Naive thymus-derived CD4-positive, alpha-beta T cell (primary cell): ENCODE results near the gene SLC30A5. TPM values are rescaled to one million over a fixed set of nuclear protein-coding genes. Genes with fewer than 3 reads are reported as not detected.

ENCODE experiments used
- ATAC-seq: fragments of 150-1000 bp; cut with Tn5 transposase; 2 replicates; pipeline ENCODE4 v1.10.0; 2021; ENCODE audit warnings: mild to moderate bottlenecking, moderate library complexity
- CTCF ChIA-PET: fragments of 350-600 bp; sonication (Branson Sonifier 250); formaldehyde crosslinking; loops from one replicate; lab custom pipeline; 2021; ENCODE audit warnings: antibody characterized with exemption; lab: Charles Lee
- POLR2A ChIA-PET: fragments of 350-600 bp; sonication (Branson Sonifier 250); formaldehyde crosslinking; loops from one replicate; lab custom pipeline; 2021; ENCODE audit warnings: antibody characterized with exemption, inconsistent platforms; lab: Charles Lee
- DNase-seq, 9 donors: peaks; one replicate each; pipeline versions ENCODE4 v3.0.0 to v3.0.0-alpha.2; 2020 to 2022; ENCODE audit warnings: mixed read lengths in 1 of 9
- H3K27ac ChIP-seq: one replicate; pipeline ENCODE4 v1.7.0; 2013; ENCODE audit warnings: mild to moderate bottlenecking, low read depth, low read length, moderate library complexity
- H3K27me3 ChIP-seq, 2 donors: one replicate each; pipeline ENCODE4 v1.7.0; 2013; ENCODE audit warnings: low read length in 2 of 2, mild to moderate bottlenecking in 2 of 2, moderate library complexity in 2 of 2; ENCODE audit not compliant: control insufficient read depth in 2 of 2, insufficient read depth in 2 of 2
- H3K36me3 ChIP-seq, 3 experiments: 1 replicate in 2 of 3; 2 replicates in 1 of 3; pipeline ENCODE4 v1.7.0; 2013; ENCODE audit warnings: low read length in 3 of 3, mild to moderate bottlenecking in 3 of 3, moderate library complexity in 1 of 3; ENCODE audit not compliant: insufficient read depth in 3 of 3, control insufficient read depth in 2 of 3
- H3K4me1 ChIP-seq, 2 donors: one replicate each; pipeline ENCODE4 v1.7.0; 2013; ENCODE audit warnings: low read length in 2 of 2, mild to moderate bottlenecking in 2 of 2, moderate library complexity in 1 of 2; ENCODE audit not compliant: control insufficient read depth in 2 of 2, insufficient read depth in 2 of 2
- H3K4me3 ChIP-seq: 2 replicates; pipeline ENCODE4 v1.7.0; 2013; ENCODE audit warnings: mild to moderate bottlenecking, low read length
- H3K9me3 ChIP-seq, 3 experiments: 1 replicate in 2 of 3; 2 replicates in 1 of 3; pipeline ENCODE4 v1.7.0; 2013; ENCODE audit warnings: low read length in 3 of 3; ENCODE audit not compliant: control insufficient read depth in 2 of 3
- H3K27ac Mint-ChIP-seq, 9 donors: one replicate each; pipeline ENCODE4 v1.8.0; 2020 to 2022; ENCODE audit warnings: mixed read lengths in 9 of 9, mild to moderate bottlenecking in 8 of 9, moderate library complexity in 5 of 9, inconsistent platforms in 2 of 9
- H3K27me3 Mint-ChIP-seq, 5 donors: one replicate each; pipeline ENCODE4 v1.8.0; 2021 to 2022; ENCODE audit warnings: mixed read lengths in 5 of 5, mild to moderate bottlenecking in 1 of 5
- H3K36me3 Mint-ChIP-seq, 5 donors: one replicate each; pipeline ENCODE4 v1.8.0; 2020 to 2022; ENCODE audit warnings: mixed read lengths in 5 of 5, mild to moderate bottlenecking in 3 of 5, inconsistent platforms in 1 of 5
- H3K4me1 Mint-ChIP-seq, 7 donors: one replicate each; pipeline ENCODE4 v1.8.0; 2020 to 2022; ENCODE audit warnings: mixed read lengths in 7 of 7, mild to moderate bottlenecking in 3 of 7, inconsistent platforms in 1 of 7
- H3K4me3 Mint-ChIP-seq, 10 donors: one replicate each; pipeline ENCODE4 v1.8.0; 2020 to 2022; ENCODE audit warnings: mild to moderate bottlenecking in 10 of 10, mixed read lengths in 10 of 10, moderate library complexity in 6 of 10, inconsistent platforms in 2 of 10
- H3K9me3 Mint-ChIP-seq, 11 donors: one replicate each; pipeline ENCODE4 v1.8.0; 2020 to 2022; ENCODE audit warnings: mixed read lengths in 11 of 11, mild to moderate bottlenecking in 4 of 11, inconsistent platforms in 1 of 11, moderate library complexity in 1 of 11
- intact Hi-C, 2 donors: fragments of 100-400 bp; cut with micrococcal nuclease; formaldehyde crosslinking; loops; one replicate each; pipeline ENCODE4 v1.15.1; 2023
- polyA plus RNA-seq, 2 donors: library from polyadenylated mRNA; unstranded; fragments of 300-500 nt; fragmentation: Illumina TruSeq; gene quantifications; one replicate each; pipeline ENCODE4 v1.2.3, GENCODE V29; 2021
- total RNA-seq, 6 experiments: library from RNA in 5 of 6; stranded (reverse) in 5 of 6; gene quantifications; 1 replicate in 5 of 6; 2 replicates in 1 of 6; pipeline ENCODE4 v1.2.3 and lab custom pipeline; 2021 to 2026

SLC30A5 gene
- total and polyA plus RNA-seq, 7 experiments from 2014 or later = 15.9 to 46.5 (median 32.1) TPM

DNA sequence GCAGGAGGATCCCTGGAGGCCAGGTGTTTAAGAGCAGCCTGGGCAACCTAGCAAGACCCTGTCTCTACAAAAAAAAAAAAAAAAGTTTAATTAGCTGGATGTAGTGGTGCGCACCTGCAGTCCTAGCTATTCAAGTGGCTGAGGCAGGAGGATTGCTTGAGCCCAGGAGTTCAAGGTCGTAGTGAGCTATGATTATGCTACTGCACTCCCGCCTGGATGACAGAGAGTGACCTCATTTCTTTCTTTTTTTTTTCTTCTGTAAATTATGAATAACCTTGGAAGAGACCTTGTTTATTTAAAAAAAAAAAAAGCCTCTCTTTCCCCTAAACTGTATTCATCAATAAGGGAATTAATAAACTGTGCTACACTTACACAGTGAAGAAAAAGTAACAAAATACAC lies 43.6 kb upstream of the SLC30A5 start:
- Histone ChIP-seq H3K4me3 (no peak overlapping the region), H3K27me3 (no peaks in the 10 kb centered on the region), H3K4me1 (no peaks in the 10 kb centered on the region), H3K9me3 (no peaks in the 10 kb centered on the region), H3K36me3 (no peaks in the 10 kb centered on the region), H3K27ac (no peak overlapping the region)
- H3K27me3 Mint-ChIP-seq = peaks cover 0 to 8% (median 0%) of the 10 kb centered on the region in 5 donors
- ChIA-PET POLR2A (no interaction called here), CTCF (interaction anchor here (0.6 kb wide), 1 partner anchor 800 kb away, joined by 3 read pairs; no protein-coding TSS in a partner anchor)
- no peaks in the 10 kb centered on the region for H3K9me3 Mint-ChIP-seq
- no peaks in the 10 kb centered on the region for H3K36me3 Mint-ChIP-seq
- DNase-seq (no peak), ATAC-seq (no peak)
- H3K27ac Mint-ChIP-seq = no peak overlapping the region
- peaks cover 0 to 4% (median 0%) of the 10 kb centered on the region in 7 donors for H3K4me1 Mint-ChIP-seq
- H3K4me3 Mint-ChIP-seq = no peak overlapping the region
- intact Hi-C loops = no loop called here

DNA sequence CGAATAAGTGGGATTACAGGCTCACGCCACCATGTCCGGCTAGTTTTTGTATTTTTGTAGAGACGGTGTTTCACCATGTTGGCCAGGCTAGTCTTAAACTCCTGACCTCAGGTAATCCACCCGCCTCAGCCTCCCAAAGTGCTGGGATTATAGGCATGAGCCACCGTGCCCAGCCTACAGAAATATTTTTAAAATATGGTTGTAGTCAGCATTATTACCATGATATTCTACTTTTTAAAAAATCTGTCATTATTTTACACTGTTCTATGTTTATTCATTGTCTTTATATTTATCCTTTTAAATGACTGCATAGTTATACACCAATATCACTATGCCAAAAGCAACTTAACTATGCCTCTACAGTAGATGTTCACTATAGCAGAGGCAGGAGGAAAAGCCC lies 41.6 kb upstream of the SLC30A5 start:
- H3K27ac Mint-ChIP-seq = no peak overlapping the region
- Histone ChIP-seq H3K4me3 (no peak overlapping the region), H3K27ac (no peak overlapping the region), H3K4me1 (no peaks in the 10 kb centered on the region), H3K9me3 (no peaks in the 10 kb centered on the region), H3K36me3 (no peaks in the 10 kb centered on the region), H3K27me3 (no peaks in the 10 kb centered on the region)
- POLR2A ChIA-PET = no interaction called here
- peaks cover 0 to 4% (median 0%) of the 10 kb centered on the region in 5 donors for H3K36me3 Mint-ChIP-seq
- ATAC-seq (no peak), DNase-seq (no peak)
- intact Hi-C loops = no loop called here
- H3K4me3 Mint-ChIP-seq = no peak overlapping the region
- no peaks in the 10 kb centered on the region for H3K4me1 Mint-ChIP-seq
- H3K9me3 Mint-ChIP-seq = peaks cover 0 to 2% (median 0%) of the 10 kb centered on the region in 11 donors
- CTCF ChIA-PET = no interaction called here
- peaks cover 0 to 11% (median 3%) of the 10 kb centered on the region in 5 donors for H3K27me3 Mint-ChIP-seq

DNA sequence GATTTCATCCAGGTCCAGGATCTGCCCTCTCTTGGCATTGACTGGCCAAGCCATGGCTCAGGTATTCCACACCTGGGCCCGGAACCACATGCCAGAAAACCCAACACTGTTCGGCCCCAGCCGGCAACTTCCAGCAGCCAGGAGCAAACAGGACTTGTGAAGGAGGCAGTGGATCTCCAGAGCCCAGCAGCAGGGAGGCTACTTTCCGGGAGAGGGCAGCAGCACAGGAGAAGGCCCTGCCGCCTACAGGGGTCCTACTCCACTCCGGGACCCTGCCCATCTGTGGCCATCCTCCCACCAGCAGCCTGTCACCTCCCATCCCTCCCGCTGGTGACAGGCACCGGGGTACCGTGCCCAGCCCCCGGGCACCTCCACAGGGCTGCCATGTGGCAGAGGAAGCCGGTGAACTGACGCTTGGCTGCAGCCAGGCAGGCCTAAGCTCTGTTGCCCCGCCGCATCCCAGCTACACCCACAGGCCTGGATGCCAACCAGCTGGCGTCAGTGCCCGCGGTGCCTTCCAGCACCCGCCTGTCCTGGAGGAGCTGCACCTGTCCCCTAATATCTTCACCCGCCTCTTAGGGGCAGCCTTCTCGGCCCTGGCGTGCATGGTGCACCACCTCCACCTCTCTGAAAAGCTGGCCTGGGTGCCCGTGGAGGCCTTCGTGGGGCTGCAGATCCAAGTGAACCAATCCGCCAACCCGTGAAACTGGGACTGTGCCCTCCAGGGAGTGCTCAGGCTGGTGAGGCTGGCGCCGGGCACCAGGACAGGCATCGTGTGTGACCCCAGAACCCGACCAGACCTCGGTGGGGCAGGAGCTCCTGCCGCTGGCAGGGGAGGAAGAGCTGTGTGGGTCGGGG lies 18.9 kb upstream of the SLC30A5 start:
- intact Hi-C loops = no loop called here
- Histone ChIP-seq H3K4me3 (no peak overlapping the region), H3K36me3 (no peaks in the 10 kb centered on the region), H3K27me3 (no peaks in the 10 kb centered on the region), H3K9me3 (no peaks in the 10 kb centered on the region), H3K27ac (no peak overlapping the region), H3K4me1 (no peaks in the 10 kb centered on the region)
- H3K4me3 Mint-ChIP-seq = no peak overlapping the region
- ATAC-seq (no peak), DNase-seq (no peak)
- ChIA-PET CTCF (no interaction called here), POLR2A (no interaction called here)
- no peaks in the 10 kb centered on the region for H3K36me3 Mint-ChIP-seq
- H3K9me3 Mint-ChIP-seq = peaks cover 0 to 2% (median 0%) of the 10 kb centered on the region in 11 donors
- no peak overlapping the region for H3K27ac Mint-ChIP-seq
- peaks cover 0 to 8% (median 1%) of the 10 kb centered on the region in 5 donors for H3K27me3 Mint-ChIP-seq
- H3K4me1 Mint-ChIP-seq = peaks cover 0 to 4% (median 0%) of the 10 kb centered on the region in 7 donors

DNA sequence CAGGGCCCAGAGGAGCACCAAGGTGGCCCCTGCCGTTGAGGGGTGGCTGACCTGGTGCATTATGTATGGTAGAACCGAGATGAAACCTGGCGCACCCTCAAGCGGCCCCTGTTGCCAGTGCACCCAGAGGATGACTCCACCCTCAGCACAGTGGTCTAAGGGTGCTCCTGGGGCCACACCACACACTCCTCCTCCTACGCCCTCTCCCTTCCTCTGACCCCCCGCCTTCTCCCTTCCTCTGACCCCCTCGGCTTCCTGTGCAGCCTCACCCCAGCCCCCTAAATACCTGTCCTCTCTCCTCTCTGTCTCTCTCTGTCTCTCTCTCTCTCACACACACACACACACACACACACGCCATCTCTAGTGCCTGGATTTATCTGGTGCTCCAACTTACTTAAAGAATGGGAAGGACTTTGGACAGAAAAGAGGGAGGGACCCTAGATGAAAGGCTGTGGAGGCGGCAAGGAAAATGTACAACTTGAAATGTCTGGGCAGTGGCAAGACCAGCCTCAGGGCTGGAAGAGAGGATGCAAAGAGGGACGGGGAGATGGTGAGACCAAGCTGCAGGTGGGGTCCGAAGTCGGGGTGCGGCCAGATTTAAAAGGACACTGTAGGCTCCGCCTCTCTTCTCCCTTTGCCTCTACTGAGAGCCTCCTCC lies 18.2 kb upstream of the SLC30A5 start:
- Mint-ChIP-seq H3K9me3 (peaks cover 0 to 2% (median 0%) of the 10 kb centered on the region in 11 donors), H3K27ac (no peak overlapping the region), H3K4me1 (peaks cover 0 to 4% (median 0%) of the 10 kb centered on the region in 7 donors), H3K36me3 (no peaks in the 10 kb centered on the region), H3K27me3 (peaks cover 0 to 6% (median 0%) of the 10 kb centered on the region in 5 donors), H3K4me3 (no peak overlapping the region)
- intact Hi-C loops = no loop called here
- no peaks in the 10 kb centered on the region for H3K4me1 ChIP-seq
- ATAC-seq = no peak
- ChIA-PET POLR2A (no interaction called here), CTCF (no interaction called here)
- no peak overlapping the region for H3K27ac ChIP-seq
- no peaks in the 10 kb centered on the region for H3K9me3 ChIP-seq
- H3K27me3 ChIP-seq = no peaks in the 10 kb centered on the region
- no peaks in the 10 kb centered on the region for H3K36me3 ChIP-seq
- DNase-seq = no peak
- no peak overlapping the region for H3K4me3 ChIP-seq

DNA sequence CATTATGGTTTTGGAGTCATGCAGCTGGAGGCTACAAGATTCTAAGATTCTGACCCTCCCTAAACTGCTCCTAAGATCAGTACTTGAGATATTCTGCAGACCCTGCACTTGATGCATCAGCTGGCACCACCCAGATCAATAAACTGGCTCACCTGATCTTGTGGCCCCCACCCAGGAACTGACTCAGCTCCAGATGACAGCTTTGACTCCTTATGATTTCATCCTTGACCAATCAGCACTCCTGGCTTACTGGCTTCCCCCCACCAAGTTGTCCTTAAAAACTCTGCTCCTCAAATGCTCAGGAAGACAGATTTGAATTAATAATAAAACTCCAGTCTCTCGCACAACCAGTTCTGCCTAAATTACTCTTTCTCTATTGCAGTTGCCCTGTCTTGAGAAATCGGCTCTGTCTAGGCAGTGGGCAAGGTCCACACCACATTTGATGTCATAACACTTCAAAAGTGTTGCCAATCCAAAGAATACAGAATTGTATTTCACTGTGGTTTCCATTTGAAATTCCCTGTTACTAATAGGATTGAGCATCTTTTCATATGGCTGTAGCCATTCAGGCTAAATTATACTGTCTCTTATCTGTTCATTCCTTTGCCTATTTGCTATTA lies 14.8 kb upstream of the SLC30A5 start:
- POLR2A ChIA-PET = no interaction called here
- Histone ChIP-seq H3K9me3 (no peaks in the 10 kb centered on the region), H3K4me3 (no peak overlapping the region), H3K36me3 (no peaks in the 10 kb centered on the region), H3K27ac (no peak overlapping the region), H3K27me3 (no peaks in the 10 kb centered on the region), H3K4me1 (no peaks in the 10 kb centered on the region)
- Mint-ChIP-seq H3K27ac (no peak overlapping the region), H3K36me3 (no peaks in the 10 kb centered on the region), H3K4me3 (no peak overlapping the region), H3K4me1 (peaks cover 0 to 12% (median 5%) of the 10 kb centered on the region in 7 donors), H3K9me3 (peaks cover 0 to 2% (median 0%) of the 10 kb centered on the region in 11 donors), H3K27me3 (peaks cover 0 to 2% (median 0%) of the 10 kb centered on the region in 5 donors)
- DNase-seq = no peak
- no peak for ATAC-seq
- intact Hi-C loops = no loop called here
- CTCF ChIA-PET = no interaction called here

DNA sequence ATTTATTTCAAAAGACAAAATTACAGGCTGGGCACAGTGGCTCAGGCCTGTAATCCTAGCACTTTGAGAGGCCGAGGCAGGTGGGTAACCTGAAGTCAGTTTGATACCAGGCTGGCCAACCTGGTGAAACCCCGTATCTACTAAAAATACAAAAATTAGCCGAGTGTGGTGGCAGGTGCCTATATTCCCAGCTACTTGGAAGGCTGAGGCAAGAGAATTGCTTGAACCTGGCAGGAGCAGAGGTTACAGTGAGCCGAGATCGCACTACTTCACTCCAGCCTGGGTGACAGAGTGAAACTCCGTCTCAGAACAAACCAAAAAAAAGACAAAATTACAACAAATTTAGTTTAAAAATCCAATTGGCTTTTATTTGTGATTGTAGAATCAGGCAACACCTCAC lies 14.3 kb upstream of the SLC30A5 start:
- ChIA-PET CTCF (no interaction called here), POLR2A (no interaction called here)
- H3K4me1 ChIP-seq = no peaks in the 10 kb centered on the region
- H3K9me3 ChIP-seq = no peaks in the 10 kb centered on the region
- no peak for ATAC-seq
- H3K36me3 Mint-ChIP-seq = no peaks in the 10 kb centered on the region
- no peaks in the 10 kb centered on the region for H3K36me3 ChIP-seq
- peaks cover 0 to 15% (median 7%) of the 10 kb centered on the region in 7 donors for H3K4me1 Mint-ChIP-seq
- H3K27ac ChIP-seq = no peak overlapping the region
- H3K27ac Mint-ChIP-seq = no peak overlapping the region
- DNase-seq = no peak
- H3K27me3 Mint-ChIP-seq = peaks cover 0 to 2% (median 0%) of the 10 kb centered on the region in 5 donors
- no peaks in the 10 kb centered on the region for H3K27me3 ChIP-seq
- no peak overlapping the region for H3K4me3 ChIP-seq
- no peaks in the 10 kb centered on the region for H3K9me3 Mint-ChIP-seq
- intact Hi-C loops = no loop called here
- no peak overlapping the region for H3K4me3 Mint-ChIP-seq
